Psoas muscle (tissue), 8 donors: ENCODE data around the gene TLE2. TPM values are rescaled to one million over a fixed set of nuclear protein-coding genes. Genes with fewer than 3 reads are reported as not detected.

Experiments
- ATAC-seq, 4 donors: fragments of 200-7000 bp; cut with Tn5 transposase; one replicate each; pipeline ENCODE4 v1.9.1; 2020; ENCODE audit warnings: moderate library complexity in 3 of 4, mild to moderate bottlenecking in 2 of 4
- DNase-seq, 2 donors: peaks; one replicate each; pipeline ENCODE4 v3.0.0-alpha.2; 2020
- H3K27ac ChIP-seq: fragments of 200-600 bp; one replicate; pipeline ENCODE4 v1.8.0; 2022
- H3K27me3 ChIP-seq, 3 donors: fragments of 200-600 bp in 1 of 3; one replicate each; pipeline versions ENCODE4 v1.6.1 to v1.8.0; 2013 to 2022; ENCODE audit warnings: low read length in 2 of 3, mild to moderate bottlenecking in 2 of 3, moderate library complexity in 1 of 3; ENCODE audit not compliant: insufficient read depth in 3 of 3
- H3K36me3 ChIP-seq, 2 donors: fragments of 200-600 bp in 1 of 2; one replicate each; pipeline versions ENCODE4 v1.6.1 to v1.8.0; 2013 to 2022; ENCODE audit warnings: low read depth in 1 of 2, mild to moderate bottlenecking in 1 of 2, moderate library complexity in 1 of 2; ENCODE audit not compliant: insufficient read depth in 1 of 2
- H3K4me1 ChIP-seq: fragments of 200-600 bp; one replicate; pipeline ENCODE4 v1.8.0; 2022
- H3K4me3 ChIP-seq: fragments of 200-600 bp; one replicate; pipeline ENCODE4 v1.8.0; 2022; ENCODE audit warnings: mild to moderate bottlenecking
- H3K9me3 ChIP-seq: fragments of 200-600 bp; one replicate; pipeline ENCODE4 v1.8.0; 2022
- CTCF ChIP-seq: fragments of 200-600 bp; IDR thresholded peaks from one replicate; pipeline ENCODE4 v1.8.0; 2022; ENCODE audit warnings: antibody characterized with exemption
- WGBS, 3 donors: extraction: QIAGEN DNeasy Blood & Tissue Kit; methylation state at CpG; one replicate each; pipeline versions ENCODE4 v1.1.6 to v1.1.7; 2013; 5-methylcytosine and 5-hydroxymethylcytosine counted together
- intact Hi-C, 2 donors: fragments of 100-400 bp; cut with DNase I; formaldehyde crosslinking; loops; one replicate each; pipeline versions ENCODE4 v1.11.0 to v1.14.2; 2022
- polyA plus RNA-seq, 3 donors: library from polyadenylated mRNA; stranded (reverse); fragments of 200-250 nt; gene quantifications; one replicate each; pipeline ENCODE4 v1.2.3, GENCODE V29; 2013
- total RNA-seq, 4 donors: library from RNA; stranded (reverse); fragmentation: NEBNext Ultra II Directional in 2 of 4; extraction: Animal tissue kit (Norgen Biotek cat#: 25700) in 2 of 4; gene quantifications; one replicate each; pipeline versions ENCODE4 v1.2.1 to v1.2.4, GENCODE V29; 2021 to 2023
- donor health status: healthy with polysubstance abuse.
- donor health status: DM: no; HTN: no; CAD: no; lungs with moderate emphysema.
- donor health status: Bipolar disorder and iron deficiency.
- donor health status: healthy.
- donor health status: DM: yes; HTN: yes; CAD: no.
- donor health status: DM: no; HTN: no; CAD: no.
- donor health status: DM: no; HTN: no; CAD: no.
- donor health status: DM: yes; HTN: yes; CAD: no.

TLE2 gene
- total and polyA plus RNA-seq, 7 donors = 23.5 to 42.5 (median 33.6) TPM

GRCh38 chr19:3031607-3031867 is 2.5 kb upstream of the TLE2 start:
- H3K4me3 ChIP-seq = no peak overlapping the region
- H3K27me3 ChIP-seq = no peaks in the 10 kb centered on the region
- no peak overlapping the region for H3K27ac ChIP-seq
- H3K4me1 ChIP-seq = peaks cover 8% of the 10 kb centered on the region
- H3K36me3 ChIP-seq = no peaks in the 10 kb centered on the region
- intact Hi-C loops = loop anchor here (5.0 kb wide), 2 partner anchors 54 to 76 kb away; partner anchors contain the start of gene TLE6 (in 1 of the 2)
- ATAC-seq (no peak), DNase-seq (no peak)
- no peak for TF ChIP-seq CTCF
- 74 to 78% (median 77%) methylated on average over 5 of the region's 5 CpGs for WGBS, 3 donors
- H3K9me3 ChIP-seq = no peaks in the 10 kb centered on the region

GRCh38 chr19:3028305-3029064 is 595 bp downstream of the TLE2 start:
- H3K4me1 ChIP-seq = no peaks in the 10 kb centered on the region
- no peaks in the 10 kb centered on the region for H3K27me3 ChIP-seq
- H3K27ac ChIP-seq = no peak overlapping the region
- H3K4me3 ChIP-seq = peak overlapping the region; percentile 73
- H3K9me3 ChIP-seq = no peaks in the 10 kb centered on the region
- WGBS, 3 donors = 9 to 14% (median 11%) methylated on average over 31 to 40 of the region's 40 CpGs
- DNase-seq (peak in 1 of 2 donors; percentile 29), ATAC-seq (peak in 3 of 4 donors; percentile 17 to 43 (median 37))
- intact Hi-C loops = no loop called here
- peaks cover 0 to 6% of the 10 kb centered on the region in 2 donors for H3K36me3 ChIP-seq
- no peak for TF ChIP-seq CTCF

DNA sequence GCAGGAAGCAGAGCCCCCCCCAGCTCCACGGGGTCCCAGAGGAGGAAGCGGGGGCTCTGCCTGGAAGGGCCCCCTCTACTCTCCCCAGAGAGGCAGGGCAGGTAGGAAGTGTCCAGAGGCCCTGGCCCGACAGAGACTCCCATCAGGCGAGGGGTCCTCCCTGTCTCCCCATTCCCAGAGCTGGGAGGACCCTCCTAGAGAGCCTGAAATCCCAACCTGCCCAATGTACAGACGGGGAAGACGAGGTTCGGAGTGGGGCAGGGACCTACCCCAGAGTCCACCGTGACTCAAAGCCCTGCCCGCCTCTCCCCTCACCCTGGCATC is 1.1 kb downstream of the TLE2 start:
- peak in 1 of 4 donors; percentile 16 for ATAC-seq
- Histone ChIP-seq H3K27me3 (no peaks in the 10 kb centered on the region), H3K27ac (no peak overlapping the region), H3K36me3 (peaks cover 0 to 6% of the 10 kb centered on the region in 2 donors), H3K4me1 (no peaks in the 10 kb centered on the region), H3K4me3 (peak overlapping the region; percentile 73), H3K9me3 (no peaks in the 10 kb centered on the region)
- TF ChIP-seq CTCF = no peak
- WGBS, 3 donors = 75 to 78% (median 77%) methylated on average over 9 of the region's 9 CpGs
- DNase-seq = no peak
- intact Hi-C loops = no loop called here

DNA sequence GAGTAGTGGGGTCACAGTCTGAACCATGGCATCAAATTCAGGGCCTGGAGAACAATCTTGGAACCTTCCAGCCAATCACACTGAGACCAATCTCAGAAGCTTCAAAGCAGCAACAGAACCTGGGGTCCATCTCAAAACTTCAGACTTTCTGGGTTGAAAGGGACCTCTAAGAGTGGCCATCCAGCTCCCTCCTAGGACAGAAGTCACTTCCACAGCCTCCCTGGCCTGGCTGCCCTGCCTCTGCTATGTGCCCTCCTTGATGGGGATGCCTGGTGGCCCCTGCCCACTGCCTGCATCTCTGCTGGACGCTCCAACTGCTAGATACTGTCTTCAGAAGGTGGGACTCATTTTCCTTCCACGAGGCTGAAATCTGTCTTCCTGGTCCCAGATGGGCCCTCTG is 1.8 kb downstream of the TLE2 start:
- WGBS, 3 donors = 73 to 85% (median 80%) methylated on average over 2 of the region's 2 CpGs
- H3K27me3 ChIP-seq = no peaks in the 10 kb centered on the region
- peaks cover 0 to 6% of the 10 kb centered on the region in 2 donors for H3K36me3 ChIP-seq
- H3K27ac ChIP-seq = no peak overlapping the region
- ATAC-seq (no peak), DNase-seq (no peak)
- H3K4me1 ChIP-seq = no peaks in the 10 kb centered on the region
- TF ChIP-seq CTCF = no peak
- intact Hi-C loops = no loop called here
- no peak overlapping the region for H3K4me3 ChIP-seq
- H3K9me3 ChIP-seq = no peaks in the 10 kb centered on the region

DNA sequence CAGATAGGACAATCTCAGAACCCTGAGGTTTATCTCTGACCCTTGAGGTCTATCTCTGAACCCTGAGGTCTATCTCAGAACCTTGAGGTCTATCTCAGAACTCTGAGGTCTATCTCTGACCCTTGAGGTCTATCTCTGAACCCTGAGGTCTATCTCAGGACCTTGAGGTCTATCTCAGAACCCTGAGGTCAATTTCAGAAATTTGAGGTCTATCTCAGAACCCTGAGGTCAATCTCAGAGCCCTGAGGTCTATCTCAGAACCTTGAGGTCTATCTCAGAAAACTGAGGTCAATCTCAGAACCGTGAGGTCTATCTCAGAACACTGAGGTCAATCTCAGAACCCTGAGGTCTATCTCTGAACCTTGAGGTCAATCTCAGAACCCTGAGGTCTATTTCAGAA is 2.3 kb downstream of the TLE2 start:
- DNase-seq (no peak), ATAC-seq (no peak)
- TF ChIP-seq CTCF = no peak
- Histone ChIP-seq H3K36me3 (peaks cover 0 to 6% of the 10 kb centered on the region in 2 donors), H3K27me3 (no peaks in the 10 kb centered on the region), H3K4me3 (no peak overlapping the region), H3K4me1 (no peaks in the 10 kb centered on the region), H3K9me3 (no peaks in the 10 kb centered on the region), H3K27ac (no peak overlapping the region)
- 99 to 100% (median 100%) methylated on average over 1 of the region's 1 CpG for WGBS, 3 donors
- intact Hi-C loops = no loop called here
